ENCODE results near the gene KLRK1.
"Not testable (repeated sequence)": the region's sequence is repeated elsewhere in the genome, so short reads cannot be mapped to it uniquely, and the experiment has no call there.

The KLRK1 gene

DNA sequence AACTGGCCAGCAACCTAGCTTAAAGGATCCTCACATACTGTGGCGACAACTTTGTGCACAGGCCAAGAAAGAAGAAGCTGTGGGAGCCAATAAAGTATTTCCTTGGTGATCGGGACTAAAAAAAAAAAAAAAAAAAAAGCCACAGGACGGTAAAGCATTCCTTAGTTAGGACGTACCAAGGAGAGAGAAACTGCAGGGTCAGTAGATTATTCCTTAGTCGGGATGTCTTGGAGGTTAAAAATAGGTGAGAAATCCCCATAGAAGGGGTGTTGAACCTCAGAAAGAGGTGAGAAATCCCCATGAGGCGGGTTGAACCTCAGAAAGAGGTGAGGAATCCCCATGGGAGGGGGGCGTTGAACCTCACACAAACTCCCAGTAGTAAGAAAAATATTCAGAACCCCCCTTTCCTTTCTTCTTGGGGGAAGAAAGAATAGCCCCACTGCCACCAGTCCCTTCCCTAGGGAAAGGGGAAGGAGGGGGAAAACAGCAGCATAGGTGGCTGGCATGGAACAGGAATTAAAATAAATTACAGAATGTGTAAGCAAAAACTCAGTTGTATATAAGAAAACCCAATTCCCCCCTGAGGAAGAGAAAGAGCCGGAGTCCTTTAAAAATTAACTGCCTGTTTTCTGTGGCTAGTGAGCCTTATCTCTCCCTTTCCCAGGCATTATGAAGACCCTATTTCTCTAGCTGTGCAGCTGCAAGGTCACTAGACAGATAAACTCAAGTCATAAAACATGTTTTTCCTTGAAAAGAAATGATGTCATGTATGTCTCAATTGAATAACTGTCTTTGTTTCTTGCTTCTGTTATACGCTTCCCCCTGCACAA, 26.8 kb downstream of the KLRK1 start:
- DNase-seq (ENCODE audit: low read depth in 1 of 2, low spot score in 1 of 2): no peak

DNA sequence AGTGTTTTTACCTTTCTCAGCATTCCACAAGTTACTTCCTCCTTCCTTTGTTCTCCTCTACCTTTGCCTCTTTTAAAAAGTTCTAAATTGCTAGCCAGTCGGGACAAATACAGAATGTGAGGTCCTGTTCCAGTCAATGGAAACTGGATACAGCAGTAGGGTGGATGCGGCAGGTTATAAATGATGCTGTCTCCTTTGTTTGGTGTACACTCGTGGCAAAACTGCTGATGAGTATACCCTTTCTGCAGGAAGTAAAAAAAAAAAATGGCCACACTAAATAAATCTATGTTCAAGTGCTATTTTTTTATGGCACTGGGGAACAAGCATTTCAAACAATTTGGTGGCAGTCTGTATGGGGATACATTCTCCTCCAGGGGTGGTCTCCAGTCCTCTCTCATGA, 27.5 kb downstream of the KLRK1 start:
- DNase-seq (ENCODE audit: low read depth in 1 of 2, low spot score in 1 of 2): no peak

DNA sequence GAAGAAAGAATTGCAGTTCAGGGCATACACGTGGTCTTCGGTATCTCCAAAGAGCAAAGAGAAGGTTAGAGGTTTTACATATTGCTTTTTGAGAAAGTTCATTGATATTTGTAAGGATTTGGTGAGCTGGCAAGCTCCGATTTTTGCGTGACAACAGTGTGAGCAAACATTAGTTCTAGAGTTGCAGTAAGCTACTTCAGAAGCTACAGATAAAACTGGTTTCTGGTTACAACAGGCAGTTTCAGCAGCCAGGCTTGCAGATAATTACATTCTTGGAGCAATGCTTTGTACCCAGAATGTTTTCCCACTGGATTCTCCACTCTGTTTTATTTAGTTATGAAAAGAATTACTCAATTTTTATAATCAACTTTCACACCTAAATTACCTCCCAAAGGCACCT, 28.2 kb downstream of the KLRK1 start:
- no peak for DNase-seq (ENCODE audit: low read depth in 1 of 2, low spot score in 1 of 2)

DNA sequence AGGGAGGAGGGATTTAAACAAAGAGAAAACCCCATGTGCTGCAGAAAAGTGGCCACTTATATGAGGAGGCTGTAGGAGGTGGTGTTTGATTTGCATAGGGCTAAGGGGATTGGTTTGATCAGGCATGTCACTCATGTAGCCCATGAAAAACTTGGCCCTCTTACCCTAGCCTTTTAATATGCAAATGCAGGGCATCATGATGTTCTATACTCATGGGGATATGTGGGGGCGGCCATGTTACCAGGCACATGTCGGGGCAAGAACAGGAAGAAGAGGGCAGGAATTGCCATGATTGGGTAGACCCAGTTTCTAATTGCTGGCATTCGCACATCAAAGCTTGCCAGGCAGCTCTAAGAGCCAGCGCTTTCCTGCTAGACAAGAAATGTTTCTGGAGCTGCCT, 28.8 kb downstream of the KLRK1 start:
- DNase-seq (ENCODE audit: low read depth in 1 of 2, low spot score in 1 of 2): no peak

DNA sequence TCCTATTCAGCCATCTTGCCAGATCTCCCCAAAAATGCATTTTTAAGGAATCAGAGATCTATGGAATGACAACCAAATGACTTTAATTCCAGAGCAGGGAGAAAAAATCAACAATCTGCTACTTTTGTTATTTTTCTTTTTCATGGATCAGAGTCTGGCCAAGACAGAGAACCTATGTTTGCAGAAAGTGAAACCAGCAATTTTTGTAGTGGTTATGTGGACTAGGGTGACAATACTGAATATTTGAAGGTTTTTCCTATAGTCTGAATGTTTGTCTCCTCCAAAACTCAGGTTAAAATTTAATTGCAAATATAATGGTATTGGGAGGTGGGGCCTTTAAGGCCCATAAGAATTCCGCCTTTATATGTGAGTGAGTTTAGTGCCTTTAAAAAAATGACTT, 30.9 kb downstream of the KLRK1 start:
- DNase-seq (ENCODE audit: low read depth in 1 of 2, low spot score in 1 of 2): no peak

DNA sequence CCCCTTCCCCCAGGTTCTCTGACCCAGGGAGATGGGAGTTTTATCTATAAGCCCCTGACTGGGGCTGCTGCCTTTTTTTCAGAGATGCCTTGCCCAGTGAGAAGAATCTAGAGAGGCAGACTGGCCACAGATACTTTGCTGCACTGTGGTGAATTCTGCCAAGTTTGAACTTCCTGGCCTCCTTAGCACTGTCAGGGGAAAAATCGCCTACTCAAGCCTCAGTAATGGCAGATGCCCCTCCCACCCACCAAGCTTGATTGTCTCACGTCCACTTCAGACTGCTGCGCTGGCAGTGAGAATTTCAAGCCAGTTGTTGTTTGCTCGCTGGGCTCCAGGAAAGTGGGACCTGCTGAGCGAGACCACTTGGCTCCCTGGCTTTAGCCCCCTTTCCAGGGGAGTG, 31.7 kb downstream of the KLRK1 start:
- DNase-seq (ENCODE audit: low read depth in 1 of 2, low spot score in 1 of 2): no peak

DNA sequence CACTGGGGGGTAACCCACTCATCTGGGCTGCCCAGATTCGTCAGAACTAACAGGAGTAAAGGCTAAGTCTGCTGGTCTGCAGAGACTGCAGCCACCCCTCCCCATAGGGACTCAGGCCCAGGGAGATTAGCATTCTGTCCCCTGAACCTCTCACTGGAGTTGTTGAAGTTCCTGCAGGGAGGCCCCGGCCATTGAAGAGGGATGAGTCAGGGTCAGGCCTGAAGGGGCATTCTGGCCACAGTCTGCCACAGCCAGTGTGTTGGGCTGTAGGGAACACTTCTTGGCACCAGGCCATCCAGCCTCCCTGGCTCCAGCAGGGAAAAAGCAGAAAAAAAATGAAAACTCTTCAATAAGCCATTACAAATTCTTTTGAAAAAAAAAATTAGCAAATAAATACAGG, 35.3 kb downstream of the KLRK1 start:
- no peak for DNase-seq (ENCODE audit: low read depth in 1 of 2, low spot score in 1 of 2)

DNA sequence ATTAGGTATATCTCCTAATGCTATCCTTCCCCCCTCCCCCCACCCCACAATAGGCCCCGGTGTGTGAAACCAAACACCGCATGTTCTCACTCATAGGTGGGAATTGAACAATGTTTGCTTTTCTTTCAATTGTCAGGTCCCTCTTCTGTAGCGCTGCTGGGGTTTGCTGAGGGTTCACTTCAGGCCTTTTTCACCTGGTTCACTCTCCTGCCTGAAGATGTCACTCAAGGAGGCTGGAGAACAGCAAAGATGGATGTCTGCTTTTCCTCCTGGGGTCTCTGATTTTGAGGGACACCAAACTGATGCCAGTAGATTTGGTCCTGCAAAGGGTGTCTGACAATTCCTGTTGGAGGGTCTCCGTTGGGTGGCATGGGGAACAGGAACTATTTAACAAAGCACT, 35.8 kb downstream of the KLRK1 start:
- DNase-seq (ENCODE audit: low read depth in 1 of 2, low spot score in 1 of 2): no peak

DNA sequence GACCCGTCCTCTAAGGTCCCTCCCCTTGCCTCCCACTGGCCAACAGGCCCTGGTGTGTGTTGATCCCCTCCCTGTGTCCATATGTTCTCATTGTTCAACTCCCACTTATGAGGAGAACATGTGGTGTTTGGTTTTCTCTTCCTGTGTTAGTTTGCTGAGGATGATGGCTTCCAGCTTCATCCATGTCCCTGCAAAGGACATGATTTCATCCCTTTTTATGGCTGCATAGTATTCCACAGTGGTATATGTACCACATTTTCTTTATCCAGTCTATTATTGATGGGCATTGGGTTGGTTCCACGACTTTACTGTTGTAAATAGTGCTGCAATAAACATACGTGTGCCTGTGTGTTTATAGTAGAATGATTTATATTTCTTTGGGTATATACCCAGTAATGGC, 38.4 kb downstream of the KLRK1 start:
- DNase-seq (ENCODE audit: low read depth in 1 of 2, low spot score in 1 of 2): not testable (repeated sequence)

DNA sequence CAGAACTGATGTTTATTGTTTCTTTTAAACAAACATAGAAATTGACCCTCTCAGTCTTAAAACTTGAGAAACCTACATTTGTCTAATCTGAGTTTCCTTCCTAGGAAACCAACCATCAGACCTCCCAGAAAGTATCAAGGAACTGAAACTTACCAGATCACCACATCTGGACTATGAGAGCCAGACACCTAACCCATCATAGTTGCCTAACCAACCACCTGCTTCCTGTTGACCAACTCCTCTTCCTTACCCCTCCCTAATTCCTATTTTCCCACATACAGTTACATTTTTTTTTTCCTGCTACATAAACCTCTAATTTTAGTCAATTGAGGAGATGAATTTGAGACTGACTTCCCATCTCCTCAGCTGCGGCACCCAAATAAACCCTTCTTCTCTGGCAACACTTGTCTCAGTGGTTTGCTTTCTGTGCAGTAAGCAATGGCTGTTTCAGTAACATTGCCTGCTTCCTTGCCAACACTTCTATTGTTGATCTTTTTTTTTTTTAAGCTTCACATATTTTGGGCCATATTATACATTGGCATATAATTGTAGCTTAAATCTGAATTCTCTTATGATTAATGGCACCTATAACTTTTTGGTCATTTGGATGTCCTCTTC, 47.8 kb downstream of the KLRK1 start:
- DNase-seq (ENCODE audit: low read depth in 1 of 2, low spot score in 1 of 2): no peak

DNA sequence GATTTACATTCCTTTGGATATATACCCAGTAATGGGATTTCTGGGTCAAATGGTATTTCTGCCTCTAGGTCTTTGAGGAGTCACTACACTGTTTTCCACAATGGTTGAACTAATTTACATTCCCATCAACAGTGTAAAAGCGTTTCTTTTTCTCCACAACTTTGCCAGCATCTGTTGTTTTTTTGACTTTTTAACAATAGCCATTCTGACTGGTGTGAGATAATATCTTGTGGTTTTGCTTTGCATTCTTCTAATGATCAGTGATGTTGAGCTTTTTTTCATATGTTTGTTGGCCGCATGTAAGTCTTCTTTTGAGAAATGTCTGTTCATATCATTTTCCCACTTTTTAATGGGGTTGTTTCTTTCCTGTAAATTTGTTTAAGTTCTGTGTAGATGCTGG, 48.9 kb downstream of the KLRK1 start:
- not testable (repeated sequence) for DNase-seq (ENCODE audit: low read depth in 1 of 2, low spot score in 1 of 2)

DNA sequence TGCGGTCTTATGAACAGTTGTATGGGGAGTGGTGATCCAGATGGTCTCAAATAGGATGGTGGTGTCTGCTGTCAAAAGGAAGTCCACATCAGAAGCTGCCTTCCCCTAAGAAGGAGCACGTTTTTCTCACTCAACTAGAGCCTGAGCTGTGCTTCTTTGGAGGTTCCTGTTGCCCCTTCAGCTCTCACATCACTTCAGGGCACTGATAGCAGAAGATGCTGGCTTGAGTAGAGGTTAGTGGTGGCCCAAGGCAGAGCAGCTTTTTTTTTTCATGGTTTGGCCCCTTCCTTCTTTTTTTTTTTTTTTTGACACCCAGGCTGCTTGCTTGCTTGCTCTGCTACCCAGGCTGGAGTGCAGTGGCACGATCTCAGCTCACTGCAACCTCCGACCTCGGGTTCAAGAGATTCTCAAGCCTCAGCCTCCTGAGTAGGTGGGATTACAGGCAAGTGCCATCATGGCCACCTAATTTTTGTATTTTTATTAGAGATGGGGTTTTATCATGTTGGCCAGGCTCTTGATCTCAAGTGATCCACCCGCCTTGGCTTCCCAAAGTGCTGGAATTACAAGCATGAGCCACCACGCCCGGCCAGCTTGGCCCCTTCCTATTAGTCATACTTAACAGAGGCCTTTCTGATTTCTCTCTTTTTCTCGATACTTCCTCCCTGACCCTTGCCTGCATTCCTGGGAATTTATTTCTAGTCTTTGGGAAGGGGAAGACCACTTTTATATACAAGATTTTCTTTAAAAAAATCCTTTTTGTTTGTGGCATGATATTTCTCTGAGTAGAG, 50.6 kb downstream of the KLRK1 start:
- DNase-seq (ENCODE audit: low read depth in 1 of 2, low spot score in 1 of 2): no peak

DNA sequence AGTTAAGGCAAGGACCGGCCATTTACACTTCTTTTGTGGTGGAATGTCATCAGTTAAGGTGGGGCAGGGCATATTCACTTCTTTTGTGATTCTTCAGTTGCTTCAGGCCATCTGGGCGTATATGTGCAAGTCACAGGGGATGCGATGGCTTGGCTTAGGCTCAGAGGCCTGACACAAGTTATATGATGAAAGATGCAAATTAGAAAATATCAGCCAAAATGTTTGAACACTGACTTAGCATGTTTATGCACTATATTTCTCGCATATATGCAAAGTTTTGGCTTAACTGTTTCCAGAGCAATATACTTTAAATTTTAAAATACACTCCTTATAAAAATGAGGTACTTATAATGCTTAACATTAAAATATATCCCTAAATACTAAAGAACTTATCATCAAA, 51.4 kb downstream of the KLRK1 start:
- not testable (repeated sequence) for DNase-seq (ENCODE audit: low read depth in 1 of 2, low spot score in 1 of 2)

DNA sequence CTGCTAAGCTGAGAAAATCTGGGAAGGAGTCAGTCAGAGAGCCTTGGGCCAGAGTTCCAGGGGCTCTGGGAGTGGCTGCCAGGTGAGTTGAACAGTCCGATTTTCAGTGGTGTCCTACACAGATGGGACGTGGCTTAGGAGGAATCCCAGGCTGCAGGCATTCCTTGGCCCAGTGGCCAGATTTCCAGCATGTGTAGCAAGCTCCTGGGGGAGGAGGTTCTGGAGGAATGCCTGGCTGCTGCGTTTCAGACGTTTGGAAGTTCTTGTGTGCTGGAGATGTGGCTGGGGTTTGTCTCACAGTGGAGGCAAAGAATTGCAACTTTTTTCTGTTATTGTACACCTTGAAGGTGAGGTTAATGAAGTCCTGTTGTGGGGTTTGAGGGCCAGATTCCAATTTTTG, 53.6 kb downstream of the KLRK1 start:
- DNase-seq (ENCODE audit: low read depth in 1 of 2, low spot score in 1 of 2): not testable (repeated sequence)

DNA sequence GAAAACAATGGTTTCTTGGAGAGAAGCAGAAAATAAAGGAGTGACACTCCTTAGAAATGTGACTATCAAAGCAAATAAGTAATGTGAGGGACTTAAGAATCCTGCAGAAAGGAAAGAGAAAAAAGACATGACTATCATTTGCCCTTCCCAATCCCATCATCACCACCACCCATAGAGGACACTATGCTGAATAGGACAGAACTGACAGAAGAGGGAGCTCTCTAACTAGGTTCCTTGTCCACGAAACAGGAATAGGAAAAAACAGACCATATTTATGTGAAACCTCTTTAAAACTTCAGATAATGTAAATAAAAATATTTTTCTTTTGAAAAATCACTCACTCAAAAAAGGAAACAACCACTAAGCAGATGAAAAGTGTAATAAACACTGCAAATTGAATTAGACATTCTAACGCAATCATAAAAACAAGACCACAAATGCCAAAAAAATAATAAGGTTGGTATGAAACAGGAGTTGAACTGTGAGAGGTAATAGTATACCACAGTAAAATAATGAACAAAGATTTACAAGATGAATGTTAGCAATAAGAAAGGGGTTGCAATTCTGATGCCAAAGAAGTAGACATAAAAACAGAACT, 58.1 kb downstream of the KLRK1 start:
- DNase-seq (ENCODE audit: low read depth in 1 of 2, low spot score in 1 of 2): no peak

DNA sequence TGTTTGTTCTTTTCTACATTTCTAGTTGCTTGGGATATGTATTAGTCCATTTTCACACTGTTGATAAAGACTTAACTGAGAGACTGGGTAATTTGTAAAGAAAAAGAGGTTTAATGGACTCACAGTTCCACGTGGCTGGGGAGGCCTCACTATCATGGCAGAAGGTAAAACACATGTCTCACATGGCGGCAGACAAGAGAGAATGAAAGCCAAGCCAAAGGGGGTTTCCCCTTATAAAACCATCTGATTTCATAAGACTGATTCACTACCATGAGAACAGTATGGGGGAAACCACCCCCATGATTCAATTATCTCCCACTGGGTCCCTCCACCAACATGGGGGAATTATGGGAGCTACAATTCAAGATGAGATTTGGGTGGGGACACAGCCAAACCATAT, 61.1 kb downstream of the KLRK1 start:
- not testable (repeated sequence) for DNase-seq (ENCODE audit: low read depth in 1 of 2, low spot score in 1 of 2)

All from activated CD4-positive, alpha-beta T cell treated with anti-CD3 and anti-CD28 coated beads, Interleukin-2, amount 50 U/mL, for 24 hours (primary cell).